Choroid plexus epithelial cell (primary cell): ENCODE measurements around the gene NSF.
A peak's percentile ranks its signal among the peaks of the same experiment; 100 is the strongest.

Experiments
- DNase-seq: peaks from one replicate; pipeline ENCODE4 v3.0.0-alpha.2; 2010; ENCODE audit warnings: low read depth
- H3K4me3 ChIP-seq: 2 replicates; pipeline ENCODE4 v1.5.1; 2011; ENCODE audit warnings: low read depth, mild to moderate bottlenecking, control low read depth, low read length, moderate library complexity
- TF ChIP-seq, protein P1 (sequence below): conservative IDR thresholded peaks from 2 replicates; pipeline ENCODE4 v1.5.1; 2011; ENCODE audit warnings: low read depth, mild to moderate bottlenecking, control low read depth, inconsistent platforms, low read length, moderate library complexity

NSF gene

DNA sequence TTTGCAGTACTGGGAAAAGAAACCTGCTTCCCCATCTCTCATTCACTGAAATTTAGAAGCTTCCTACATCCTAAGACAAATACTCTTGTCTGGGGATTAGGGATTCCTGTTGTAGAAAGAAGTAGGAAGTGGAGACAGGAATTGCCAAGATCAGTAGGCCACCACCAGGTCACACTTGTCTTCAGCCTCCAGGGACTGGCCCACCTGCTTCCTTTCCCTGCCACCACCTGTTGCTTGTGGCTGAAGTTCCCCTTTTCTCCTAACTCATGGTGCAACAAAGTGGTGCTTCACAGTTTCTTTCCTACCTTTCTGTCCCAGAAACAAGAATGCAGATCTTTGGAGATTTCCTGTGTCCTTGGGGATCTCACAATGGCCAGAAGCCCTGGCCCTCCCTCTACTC is 145.6 kb downstream of the NSF start:
- no peak overlapping the region for H3K4me3 ChIP-seq
- TF ChIP-seq, protein P1, sequence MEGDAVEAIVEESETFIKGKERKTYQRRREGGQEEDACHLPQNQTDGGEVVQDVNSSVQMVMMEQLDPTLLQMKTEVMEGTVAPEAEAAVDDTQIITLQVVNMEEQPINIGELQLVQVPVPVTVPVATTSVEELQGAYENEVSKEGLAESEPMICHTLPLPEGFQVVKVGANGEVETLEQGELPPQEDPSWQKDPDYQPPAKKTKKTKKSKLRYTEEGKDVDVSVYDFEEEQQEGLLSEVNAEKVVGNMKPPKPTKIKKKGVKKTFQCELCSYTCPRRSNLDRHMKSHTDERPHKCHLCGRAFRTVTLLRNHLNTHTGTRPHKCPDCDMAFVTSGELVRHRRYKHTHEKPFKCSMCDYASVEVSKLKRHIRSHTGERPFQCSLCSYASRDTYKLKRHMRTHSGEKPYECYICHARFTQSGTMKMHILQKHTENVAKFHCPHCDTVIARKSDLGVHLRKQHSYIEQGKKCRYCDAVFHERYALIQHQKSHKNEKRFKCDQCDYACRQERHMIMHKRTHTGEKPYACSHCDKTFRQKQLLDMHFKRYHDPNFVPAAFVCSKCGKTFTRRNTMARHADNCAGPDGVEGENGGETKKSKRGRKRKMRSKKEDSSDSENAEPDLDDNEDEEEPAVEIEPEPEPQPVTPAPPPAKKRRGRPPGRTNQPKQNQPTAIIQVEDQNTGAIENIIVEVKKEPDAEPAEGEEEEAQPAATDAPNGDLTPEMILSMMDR, result no peak
- no peak for DNase-seq

DNA sequence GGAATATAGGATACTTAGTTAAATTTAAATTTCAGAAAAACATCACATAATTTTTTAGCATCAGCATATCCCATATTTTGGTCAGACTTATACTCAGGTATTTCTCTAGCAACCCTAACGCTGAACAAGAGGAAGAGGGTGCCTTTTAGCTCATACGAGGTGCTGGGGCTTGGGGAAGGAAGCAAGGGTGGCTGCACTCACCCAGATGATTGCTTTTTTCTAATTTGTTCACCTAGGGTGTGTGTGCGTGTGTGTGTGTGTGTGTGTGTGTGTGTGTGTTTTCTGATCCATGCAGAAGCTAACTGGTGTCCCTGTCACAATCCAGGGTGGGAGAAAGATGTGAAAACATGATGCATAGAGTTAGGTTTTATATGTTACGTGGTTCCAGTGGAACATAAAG is 146.9 kb downstream of the NSF start:
- H3K4me3 ChIP-seq, result no peak overlapping the region
- TF ChIP-seq, protein P1, result no peak
- DNase-seq, result no peak

DNA sequence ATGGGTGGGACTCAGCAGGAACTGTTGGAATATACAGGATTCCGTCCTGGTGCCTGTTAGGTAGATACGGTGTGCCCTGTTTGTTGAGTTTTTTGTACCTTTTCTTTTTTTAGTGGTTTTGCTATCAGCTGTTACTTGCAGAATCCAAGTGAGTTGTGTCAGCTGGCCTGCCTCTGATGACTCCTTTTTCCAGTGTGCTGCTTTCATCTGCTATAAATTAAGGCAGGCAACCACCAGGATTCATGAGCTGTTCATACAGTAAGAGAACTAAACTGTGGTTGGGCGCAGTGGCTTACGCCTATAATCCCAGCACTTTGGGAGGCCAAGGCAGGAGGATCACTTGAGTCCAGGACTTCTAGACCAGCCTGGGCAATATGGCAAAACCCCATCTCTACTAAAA is 148.1 kb downstream of the NSF start:
- H3K4me3 ChIP-seq, result no peak overlapping the region
- DNase-seq, result no peak
- TF ChIP-seq, protein P1, result no peak

DNA sequence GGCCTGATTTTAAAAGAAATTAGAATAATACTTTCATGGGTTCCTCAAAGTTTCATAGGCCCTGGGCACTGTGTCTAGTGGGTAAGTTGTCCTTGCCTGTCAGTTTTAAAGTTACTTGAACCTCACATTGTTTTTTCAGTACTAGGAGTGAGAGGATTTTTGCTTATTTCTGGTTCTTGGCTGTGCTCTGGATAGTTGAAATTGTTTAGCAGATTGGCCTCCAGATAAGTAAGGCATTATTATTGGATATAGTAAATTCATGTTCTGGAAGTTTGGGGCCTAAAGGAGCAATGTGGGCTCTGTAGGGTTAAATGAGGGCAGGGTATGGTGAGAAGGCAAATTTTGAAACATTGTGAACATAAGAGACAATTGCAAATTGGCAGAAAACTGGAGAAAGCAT is 149.5 kb downstream of the NSF start:
- H3K4me3 ChIP-seq, result no peak overlapping the region
- peak; percentile 21 for DNase-seq
- TF ChIP-seq, protein P1, result no peak

DNA sequence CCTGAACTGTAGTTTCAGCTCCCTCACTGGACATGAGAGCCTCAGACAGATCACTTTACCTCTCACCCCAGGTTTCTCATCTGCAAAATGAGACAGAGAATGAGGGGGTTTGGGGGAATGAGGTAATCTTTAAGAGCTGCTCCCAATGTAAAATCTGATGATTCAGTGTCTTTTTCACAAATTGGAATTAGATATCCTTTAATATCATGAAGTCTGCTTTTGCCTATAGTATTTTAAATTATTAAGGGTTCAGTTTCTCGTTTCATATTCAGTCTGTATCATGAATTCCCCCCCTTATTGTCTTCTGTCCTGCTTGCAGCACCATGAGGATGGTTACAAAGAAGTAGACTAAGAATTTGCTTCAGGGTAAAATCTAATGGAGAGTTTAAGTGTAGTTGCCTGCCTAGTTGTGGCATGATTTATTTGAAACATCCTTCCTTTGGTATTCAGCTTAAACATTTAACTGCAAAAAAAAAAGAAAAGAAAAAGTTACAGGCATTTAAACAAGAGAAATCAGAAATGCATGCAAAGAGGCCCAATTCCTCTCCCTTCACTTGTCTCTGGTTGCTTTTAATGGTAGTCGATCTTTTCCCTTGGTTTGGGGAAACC is 150.8 kb downstream of the NSF start:
- TF ChIP-seq, protein P1, result no peak
- DNase-seq, result no peak
- no peak overlapping the region for H3K4me3 ChIP-seq

DNA sequence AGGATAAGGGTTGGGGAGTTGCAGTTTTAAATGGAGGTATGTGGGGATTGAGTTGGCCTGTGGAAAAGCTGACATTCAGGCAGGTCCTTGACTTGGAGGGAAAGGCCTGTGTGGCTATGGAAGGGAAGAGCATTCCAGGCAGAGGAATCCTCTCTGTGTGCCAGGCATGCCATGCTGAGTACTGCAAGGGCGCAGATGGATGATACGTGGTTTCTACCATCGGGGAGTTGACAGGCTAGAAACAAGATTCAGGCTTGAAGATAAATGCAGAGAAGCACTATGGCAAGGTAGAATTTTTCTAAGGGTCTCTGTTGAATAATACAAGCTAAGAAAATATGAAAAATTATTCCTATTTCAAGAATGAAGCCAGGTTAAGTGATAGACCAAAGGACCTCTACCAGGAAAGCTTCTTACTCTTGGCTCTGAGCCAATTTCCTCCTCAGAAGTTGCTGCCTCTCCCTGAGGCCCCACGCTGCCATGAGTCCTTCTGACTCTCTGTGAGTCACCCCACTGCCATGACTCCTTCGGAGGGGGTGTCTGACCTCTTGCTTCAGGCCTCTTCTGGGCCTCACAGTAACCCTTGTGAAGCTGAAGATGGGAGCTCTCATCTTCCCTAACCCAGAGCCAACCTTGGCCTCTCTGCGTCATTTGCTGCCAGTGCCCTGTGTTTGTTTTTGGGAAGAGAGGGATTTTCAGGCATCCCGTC is 152.2 kb downstream of the NSF start:
- H3K4me3 ChIP-seq, result no peak overlapping the region
- TF ChIP-seq, protein P1, result no peak
- DNase-seq, result peak; percentile 91

DNA sequence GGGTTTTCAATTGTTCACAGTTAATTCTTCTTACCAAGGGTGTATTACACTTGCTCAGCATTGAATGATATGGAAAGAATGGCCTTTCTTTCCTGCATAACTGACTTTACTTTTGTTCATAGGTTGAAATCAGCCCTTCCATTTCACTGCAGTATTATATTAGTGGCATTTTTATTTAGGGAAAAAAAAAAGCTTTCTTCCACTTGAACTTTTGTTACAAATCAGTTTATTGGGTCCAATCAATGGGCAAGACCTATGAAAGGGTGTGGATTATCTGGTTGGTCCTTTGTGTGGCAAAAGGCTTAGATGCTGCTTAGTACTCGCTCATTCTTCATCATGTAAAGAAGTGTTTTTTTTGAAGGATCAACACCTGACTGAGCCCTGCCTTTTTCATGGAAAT is 154.0 kb downstream of the NSF start:
- TF ChIP-seq, protein P1, result no peak
- H3K4me3 ChIP-seq, result no peak overlapping the region
- no peak for DNase-seq
